GM19395 (cell line): Measurements from ENCODE around the gene RPL26.

Experiments used
- ATAC-seq: cut with Tn5 transposase; IDR thresholded peaks from one replicate; pipeline ENCODE4 v1.9.1; 2021; ENCODE audit warnings: mild to moderate bottlenecking, moderate library complexity; ENCODE audit not compliant: unreplicated experiment

RPL26 gene

DNA sequence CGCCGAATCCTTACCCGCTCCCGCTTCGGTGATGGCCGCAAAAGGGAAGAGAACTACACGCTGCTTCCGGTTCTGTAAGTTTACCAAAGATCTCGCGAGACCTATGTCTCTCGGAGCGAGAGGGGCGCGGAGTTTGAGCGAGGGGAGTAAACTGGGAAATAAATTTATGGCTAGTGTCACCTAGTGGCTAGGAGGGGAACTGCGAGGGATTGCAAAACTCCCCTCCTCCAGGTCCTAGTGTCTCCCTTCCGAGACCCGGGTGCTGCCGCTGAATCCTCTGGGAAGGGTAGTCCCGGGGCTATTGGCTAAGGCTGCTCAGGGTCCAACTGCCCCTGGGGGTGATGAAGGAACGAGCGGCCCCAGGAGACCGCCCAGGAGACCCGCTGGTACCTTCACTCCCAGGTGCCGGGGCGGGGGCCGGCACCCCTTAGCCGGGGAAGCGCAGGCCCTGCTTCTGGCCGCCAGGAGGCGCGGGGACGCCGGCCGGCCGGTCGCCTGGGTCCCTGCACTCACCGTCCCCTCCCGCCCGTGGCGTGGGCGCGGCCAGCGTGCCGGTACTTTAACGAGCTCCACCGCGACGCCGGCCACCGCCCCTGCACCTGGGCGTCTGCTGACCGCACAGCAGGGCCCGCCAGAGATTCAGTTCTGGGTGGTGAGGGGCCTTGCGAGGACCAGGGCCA lies at the start of gene RPL26:
RPL26 (minus strand) TSS at position 51 of the 680 bp plus-strand sequence. CDS start 883 bp downstream, outside the sequence.
- ATAC-seq = peak; percentile 87

DNA sequence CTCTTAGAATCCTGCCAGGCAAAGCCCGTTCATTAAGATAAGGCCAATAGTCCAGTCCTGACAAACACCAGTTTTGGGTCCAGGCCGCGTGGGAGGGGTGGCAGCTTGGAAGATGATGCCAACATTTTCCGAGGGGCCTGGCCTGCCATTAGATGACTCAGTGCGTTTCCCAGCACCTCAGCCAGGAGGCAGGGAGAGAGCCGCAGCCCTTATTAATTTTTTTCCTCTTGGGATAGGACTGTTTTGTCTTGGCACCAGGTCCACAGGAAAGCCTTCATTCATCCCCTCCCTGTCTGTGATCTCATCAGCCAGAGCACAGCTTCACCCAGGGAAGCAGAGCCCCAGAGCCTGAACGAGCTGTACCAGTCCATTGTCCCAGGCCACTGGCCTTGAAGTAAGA lies 48.0 kb upstream of the RPL26 start:
- ATAC-seq = no peak

DNA sequence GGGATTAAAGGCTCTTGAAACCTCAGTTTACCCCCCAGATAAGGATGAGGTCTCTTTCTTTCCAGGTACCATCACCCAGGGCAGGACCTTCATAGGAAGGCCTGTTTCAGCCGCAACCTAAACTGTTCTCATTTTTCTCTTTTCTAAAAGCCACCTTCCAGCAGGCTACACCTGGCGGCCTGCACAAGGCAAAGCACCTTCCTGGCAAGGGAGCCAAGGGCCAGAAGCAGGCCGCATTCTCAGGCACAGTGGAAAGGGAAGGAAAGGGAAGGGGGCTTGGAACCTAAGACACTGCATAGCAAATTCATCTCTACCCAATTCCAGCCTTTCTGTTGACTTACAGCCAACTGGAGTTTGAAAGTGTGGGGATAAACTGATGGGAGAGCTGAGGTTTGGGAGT lies 43.8 kb upstream of the RPL26 start:
- ATAC-seq = no peak

DNA sequence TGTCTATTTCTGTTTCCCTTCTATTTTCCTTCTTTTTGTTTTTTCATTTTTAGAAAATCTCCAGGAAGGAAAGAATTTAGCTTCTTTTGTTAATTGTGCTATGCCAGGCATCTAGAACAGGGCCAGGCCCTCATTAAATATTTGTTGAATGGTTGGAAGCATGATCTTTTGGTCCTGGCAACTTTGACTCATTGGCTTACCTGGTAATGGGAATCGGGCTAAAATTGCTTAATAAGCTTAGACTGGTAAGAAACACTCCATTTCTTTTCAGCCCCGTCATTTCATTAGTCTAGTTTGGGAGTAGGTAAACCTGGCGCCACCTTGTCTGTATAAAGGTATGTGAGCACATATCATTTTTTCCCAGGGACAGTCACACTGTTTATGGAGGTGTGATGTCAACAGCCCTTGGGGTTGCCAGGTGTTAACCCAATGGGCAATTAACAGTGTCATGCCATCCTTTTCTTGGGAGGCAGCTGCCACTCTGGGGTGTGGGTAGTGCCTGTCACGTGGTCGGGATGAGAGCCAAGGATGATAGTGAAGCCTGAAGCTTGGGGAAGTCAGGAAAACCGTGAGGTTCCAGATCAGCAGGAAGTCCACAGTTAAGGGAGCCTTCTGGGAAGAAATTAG lies 43.2 kb upstream of the RPL26 start:
- ATAC-seq = no peak

DNA sequence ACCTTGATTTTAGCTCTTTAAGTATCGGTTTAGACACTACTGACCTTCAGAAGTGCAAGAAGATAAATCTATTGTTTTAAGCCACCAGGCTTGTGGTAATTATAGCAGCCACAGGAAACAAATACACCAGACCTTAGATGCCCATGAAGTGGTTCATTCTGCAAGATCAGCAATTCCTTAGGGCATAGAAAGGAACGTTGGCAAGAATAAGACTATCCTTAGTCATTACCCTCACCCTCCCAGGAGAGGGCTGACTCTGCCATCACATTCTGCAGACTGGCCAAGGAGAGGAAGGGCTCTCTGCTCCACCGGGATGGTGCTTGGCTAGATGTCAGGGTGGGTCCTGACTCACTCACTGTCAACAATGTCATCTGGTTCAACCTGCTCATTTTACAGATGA lies 38.6 kb upstream of the RPL26 start:
- no peak for ATAC-seq

DNA sequence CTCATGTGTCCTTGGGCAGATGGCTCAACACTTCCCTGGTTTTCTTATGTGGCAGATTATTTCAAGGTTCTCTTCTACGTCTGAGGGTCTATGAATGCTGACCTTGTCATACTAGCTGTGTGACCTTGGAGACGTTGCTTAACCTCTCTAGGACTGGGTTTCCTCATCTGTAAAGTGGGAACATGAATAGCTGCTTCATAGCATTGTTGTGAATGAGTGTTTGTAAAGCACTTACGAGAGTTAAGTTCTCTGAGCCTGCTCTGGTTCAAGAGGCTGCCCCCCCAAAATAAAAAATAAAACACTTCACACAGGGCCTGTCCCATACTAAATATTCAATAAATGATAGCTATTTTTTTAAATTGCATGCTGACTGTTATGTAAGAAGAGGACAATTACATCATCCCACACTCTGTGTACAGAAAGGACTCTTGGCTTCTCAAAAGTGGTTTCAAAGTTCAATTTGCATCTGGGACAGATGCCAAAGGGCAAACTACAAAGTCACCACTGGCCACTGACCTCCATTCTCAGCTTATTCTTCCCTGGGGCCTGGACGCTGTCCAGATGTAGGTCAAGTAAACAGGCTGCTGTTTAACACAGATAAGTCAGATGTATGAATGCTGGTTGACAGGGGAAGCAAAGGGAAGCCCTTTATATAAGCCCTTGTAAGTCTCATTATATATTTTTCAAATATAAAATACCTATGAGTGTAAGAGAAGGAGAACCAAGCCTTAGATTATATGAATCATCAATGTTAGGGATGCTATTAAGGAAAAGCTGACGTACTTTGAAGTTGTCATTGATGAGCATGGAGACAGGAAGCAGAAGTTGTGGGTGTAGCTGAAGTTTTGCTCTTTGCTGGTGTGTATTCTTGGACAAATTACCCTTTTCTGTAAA lies 37.3 kb upstream of the RPL26 start:
- ATAC-seq = no peak

DNA sequence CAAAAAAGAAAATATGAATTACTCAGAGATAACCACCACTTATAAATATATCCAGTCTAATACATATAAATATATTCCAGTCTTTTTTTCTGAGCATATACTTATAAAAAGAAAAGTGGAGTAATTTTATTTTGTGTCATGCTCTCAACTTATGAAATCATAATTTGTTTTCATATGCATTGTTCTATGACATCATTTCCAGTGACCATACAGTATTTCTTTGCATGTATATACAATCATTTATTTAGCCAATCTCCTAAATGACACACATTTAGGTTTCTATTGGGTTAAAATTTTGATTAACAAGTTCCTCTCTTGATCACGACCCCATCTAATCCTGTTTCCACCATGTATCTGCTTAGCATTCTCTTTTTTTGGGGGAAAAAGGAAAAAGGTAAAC lies 36.3 kb upstream of the RPL26 start:
- no peak for ATAC-seq

DNA sequence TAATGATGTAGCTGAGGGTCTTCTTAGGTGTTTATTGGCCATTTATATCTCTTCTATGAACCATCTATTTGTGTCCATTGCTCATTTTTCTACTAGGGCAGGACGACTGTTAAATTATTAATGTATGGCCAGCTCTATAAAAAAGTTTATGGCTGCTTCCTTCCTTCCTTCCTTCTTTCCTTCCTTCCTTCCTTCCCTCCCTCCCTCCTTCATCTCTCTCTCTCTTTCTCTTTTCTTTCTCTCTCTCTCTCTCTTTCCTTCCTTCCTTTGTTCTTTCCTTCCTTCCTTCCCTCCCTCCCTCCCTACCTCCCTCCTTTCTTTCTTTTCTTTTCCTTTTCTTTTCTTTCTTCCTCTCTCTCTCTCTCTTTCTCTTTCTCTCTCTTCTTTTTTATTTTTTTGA lies 35.5 kb upstream of the RPL26 start:
- no peak for ATAC-seq

DNA sequence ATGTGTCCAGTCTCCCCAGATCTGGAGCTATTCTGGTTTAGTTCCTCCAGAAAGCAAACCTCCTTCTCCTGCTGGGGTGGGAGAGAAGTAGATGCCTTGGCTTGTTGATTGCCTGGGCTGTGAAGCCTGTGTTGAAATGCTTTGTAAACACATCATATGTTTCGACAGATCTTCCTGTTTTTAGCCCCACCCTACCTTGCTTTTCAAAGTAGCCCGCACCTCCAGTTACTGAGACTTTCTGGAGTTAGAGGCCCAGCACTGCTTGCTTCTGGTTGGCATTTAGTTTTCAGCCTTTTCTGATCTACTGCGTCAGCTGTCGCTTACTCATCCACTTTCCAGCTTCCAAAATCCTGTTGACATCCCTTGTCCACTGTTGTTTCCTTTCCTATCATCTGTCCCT lies 34.8 kb upstream of the RPL26 start:
- ATAC-seq = no peak

DNA sequence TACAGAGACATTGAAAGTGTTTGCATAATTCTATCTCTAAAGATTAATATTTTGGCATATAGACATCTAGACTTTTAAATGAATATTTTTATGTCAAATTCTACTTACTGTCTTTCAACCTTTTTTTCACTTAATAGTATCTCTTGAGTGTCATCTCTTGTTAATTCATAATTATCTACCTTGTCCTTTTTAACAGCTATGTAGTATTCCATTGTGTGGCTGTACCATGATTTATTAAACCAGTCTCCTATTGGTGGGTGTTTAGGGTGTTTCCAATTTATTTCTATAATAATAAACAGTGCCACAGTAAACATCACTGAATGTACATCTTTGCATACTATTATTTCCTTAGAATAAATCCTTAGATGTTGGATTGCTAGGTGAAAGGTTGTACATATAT lies 30.9 kb upstream of the RPL26 start:
- ATAC-seq = no peak

DNA sequence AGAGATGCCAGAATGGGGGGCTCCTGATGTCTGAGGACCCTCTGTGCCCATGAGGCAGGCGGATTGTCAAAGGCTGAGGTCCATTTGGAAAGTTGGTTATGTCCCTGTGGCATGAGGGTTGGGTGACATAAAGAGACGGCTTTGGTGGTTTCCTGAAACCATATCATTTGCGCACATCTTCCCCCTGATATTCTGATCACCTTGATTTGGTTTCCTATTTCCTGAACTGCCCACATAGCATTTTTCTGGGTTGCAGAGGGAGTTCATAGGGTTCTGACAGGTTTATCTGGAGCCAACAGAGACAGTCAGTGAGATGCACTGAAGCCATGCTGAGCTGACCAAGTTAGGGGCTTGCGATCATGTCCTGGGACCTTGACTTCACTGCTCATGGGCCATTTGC lies 30.3 kb upstream of the RPL26 start:
- ATAC-seq = no peak

DNA sequence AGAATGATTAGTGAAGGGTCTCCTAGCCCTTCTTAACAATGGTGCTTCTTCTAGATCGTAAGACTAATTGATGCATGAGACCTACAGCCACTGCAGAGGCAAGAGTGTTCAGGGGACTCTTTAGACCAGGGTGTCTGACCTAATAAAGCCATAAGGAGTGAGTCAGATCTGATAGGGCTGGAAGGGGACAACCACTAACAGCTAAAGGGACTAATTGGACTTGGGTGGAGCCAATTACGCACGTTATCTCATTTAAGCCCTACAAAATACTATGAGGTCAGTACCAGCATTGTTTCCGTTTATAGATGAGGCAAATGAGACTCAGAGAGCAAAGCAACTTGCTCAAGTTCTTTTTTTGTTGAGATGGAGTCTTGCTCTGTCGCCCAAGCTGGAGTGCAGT lies 29.1 kb upstream of the RPL26 start:
- ATAC-seq = no peak

DNA sequence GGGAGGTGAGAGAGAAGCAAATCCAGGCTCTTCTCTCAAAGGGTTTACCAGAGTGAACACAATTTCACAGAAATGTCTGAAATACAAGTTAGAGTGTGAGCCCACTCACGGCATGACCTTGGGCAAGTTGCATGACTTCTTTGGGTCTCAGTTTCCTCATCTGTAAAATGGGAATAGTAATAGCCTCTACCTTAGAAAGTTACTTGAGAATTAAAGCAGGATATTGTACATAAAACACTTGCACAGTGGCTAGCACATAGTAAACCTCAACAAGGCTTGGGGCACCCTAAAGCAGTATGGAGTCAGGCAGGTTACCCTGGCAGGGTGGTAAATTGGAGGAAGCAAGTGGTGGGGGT lies 27.9 kb upstream of the RPL26 start:
- no peak for ATAC-seq

DNA sequence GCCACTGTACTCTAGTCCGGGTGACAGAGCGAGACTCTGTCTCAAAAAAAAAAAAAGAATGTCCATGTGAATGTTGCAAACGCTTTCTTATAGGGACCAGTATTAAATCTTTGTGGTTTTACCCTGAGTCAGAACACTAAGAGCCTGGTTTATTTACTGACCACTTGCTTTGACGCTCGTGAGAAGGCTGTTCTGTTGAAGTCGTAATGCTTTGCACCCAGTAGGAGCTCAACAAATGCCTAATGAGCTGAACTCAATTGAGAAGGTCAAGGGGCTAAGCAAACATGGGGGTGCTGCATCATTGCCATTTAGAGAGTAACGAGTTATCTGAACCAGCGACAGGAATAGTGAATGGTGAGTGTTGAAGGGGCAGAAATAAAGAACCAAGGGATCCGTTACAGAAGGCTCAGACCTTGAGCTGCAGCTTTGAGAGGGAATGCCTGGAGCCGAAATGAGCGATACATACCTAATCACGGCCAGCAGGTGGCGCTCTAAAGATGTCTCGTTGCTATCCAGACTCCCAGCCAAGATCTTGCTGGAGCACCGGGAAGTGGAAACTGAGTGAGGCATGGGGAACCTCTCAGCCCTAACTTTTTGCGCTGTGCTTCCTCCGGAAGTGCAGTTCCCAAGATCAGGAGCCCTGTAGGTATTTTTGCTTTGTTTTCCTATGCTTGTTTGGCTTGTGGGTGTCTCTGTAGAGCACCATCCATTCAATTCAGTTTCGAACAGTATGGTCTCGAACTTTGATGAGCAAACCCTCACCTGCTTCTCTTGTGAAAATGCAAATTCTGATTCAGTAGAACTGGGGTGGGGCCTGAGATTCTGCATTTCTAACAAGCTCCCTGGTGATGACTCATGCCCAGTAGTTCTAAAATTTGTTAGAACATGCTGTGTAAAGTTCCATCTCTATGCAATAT lies 27.2 kb upstream of the RPL26 start:
- no peak for ATAC-seq

DNA sequence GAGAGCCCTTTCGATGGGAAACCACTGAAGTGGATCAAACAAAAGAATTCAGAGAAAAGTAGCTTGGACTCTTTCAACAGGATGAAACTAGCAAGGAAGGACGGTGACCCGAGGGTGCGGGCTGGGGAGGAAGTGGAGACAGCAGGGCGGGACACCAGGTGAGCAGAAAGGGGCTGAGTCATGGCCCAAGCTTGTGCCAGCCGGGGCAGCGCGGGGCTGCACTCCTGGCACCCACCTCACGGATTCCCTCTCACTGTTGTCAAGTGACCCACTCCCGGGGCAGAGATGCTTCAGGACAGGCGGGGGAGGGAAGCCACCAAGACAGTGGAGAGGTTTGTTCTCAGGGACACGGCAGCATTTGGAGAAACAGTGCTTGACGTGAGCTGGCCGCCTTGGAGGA lies 25.4 kb upstream of the RPL26 start:
- no peak for ATAC-seq

DNA sequence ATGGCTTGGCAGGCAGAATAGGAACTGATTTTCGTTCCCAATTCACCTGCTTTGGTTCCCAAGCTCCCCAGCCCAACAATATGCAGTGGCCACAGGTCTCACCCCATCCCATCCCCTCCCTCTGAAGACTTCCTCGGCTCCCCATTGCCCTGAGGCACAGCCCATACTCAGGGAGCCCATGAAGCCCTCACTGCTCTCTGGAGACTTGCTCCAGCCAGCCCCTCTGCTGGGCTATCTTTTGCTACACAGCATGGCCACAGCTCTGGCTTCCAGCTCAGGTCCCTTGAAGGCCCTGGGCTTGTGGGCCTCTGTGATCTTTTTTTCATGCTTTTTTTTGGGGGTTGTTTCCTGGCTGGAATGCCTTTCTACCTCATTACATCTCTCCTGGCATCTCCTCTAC lies 23.2 kb upstream of the RPL26 start:
- no peak for ATAC-seq

DNA sequence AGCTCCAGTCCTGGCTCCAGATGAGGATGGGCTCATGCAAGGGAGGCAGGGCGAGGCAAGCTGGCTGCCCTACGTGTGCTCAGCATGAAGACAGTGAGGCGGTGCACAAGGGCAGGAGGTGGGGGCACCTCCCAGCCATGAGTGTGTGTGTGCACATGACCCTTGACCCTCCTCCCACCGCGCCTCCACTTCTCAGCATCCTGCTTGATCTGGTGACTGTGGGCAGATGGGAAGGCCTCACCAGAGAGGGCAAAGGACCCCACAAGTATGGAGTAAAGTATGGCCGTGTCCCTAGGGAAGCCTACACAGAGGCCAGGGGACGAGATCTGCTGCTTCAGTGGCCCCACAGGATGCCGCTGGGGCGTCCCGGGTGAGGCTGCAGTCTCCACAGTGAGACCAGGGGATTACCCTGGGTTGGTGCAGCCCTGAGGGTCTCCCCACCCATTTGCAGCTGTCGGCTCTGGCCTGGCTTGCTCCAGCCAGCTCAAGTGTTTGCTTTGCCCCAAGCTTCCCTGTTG lies 22.6 kb upstream of the RPL26 start:
- ATAC-seq = no peak

DNA sequence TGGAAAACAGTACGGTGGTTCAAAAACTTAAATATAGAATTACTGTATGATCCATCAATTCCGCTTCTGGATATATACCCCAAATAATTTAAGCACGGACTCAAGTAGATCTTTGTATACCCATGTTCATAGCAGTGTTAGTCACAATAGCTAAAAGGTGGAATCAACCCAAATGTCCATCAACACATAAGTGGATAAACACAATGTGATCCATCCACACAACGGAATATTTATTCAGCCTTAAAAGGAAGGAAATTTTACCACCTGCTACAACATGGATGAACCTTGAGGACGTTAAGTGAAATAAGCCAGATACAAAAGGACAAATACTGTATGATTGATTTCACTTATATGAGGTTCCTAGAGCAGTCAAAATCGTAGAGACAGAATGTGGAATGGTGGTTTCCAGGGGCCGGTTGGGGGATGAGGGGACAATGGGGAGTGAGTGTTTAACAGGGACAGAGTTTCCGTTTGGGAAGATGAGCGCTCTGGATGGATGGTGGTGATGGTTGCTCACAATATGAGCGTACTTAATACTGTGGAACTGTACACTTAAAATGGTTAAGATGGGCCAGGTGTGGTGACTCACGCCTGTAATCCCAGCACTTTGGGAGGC lies 20.0 kb upstream of the RPL26 start:
- no peak for ATAC-seq

DNA sequence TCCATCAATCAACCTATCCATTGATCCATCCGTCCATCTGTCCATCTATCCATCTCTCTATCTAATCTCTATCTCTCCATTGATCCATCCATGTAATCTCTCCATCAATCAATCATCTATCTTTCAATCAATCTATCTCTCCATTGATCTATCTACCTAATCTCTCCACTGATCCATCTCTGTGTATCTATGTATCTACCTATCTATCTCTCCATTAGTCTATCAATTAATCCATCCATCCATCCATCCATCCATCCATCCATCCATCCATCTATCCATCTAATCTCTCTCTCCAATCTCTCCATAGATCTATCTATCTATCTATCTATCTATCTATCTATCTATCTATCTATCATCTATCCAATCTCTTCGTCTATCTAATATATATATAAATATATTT lies 18.1 kb upstream of the RPL26 start:
- no peak for ATAC-seq

DNA sequence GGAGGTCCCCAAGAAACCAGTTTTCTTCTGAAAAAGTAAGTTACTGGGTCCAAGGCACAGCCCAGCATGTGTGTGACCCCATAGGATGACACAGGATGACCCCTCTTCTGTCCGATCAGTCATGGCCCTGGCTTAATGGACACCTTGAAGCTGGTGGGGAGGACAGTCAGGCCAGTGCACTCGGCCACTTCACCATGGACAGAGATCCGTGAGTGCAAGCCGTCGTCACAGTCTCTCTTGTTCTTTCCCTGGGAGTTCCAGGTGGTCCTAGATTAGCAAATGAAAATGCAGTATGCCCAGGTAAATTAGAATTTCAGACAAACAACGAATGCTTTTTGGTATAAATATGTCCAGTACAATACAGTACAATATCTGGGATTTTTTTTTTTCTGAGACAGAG lies 16.0 kb upstream of the RPL26 start:
- no peak for ATAC-seq
